Upper lobe of left lung (tissue), 4 donors: ENCODE measurements around the gene XRCC5.

Source experiments
- CTCF ChIP-seq, 6 experiments: fragments of 450-650 bp in 4 of 6; fragments of 200-600 bp in 2 of 6; sonication (generic) in 2 of 6; IDR thresholded peaks; one replicate each; pipeline ENCODE4 v1.5.1; 2016 to 2019; ENCODE audit warnings: antibody characterized with exemption in 6 of 6
- EP300 ChIP-seq, 4 donors: sonication (generic); formaldehyde crosslinking; IDR thresholded peaks; one replicate each; pipeline ENCODE4 v1.5.1; 2017; ENCODE audit warnings: antibody characterized with exemption in 4 of 4, control low read depth in 2 of 4
- POLR2A ChIP-seq, 4 donors: fragments of 450-650 bp; IDR thresholded peaks; one replicate each; pipeline ENCODE4 v1.5.1; 2016 to 2017; ENCODE audit warnings: antibody characterized with exemption in 4 of 4, mild to moderate bottlenecking in 2 of 4
- POLR2AphosphoS5 ChIP-seq, 2 donors: sonication (generic); formaldehyde crosslinking; IDR thresholded peaks; one replicate each; pipeline ENCODE4 v1.5.1; 2017; ENCODE audit warnings: antibody characterized with exemption in 2 of 2

- TF ChIP-seq CTCF (IDR thresholded peaks at IDR 0.05) (no peak), EP300 (IDR thresholded peaks at IDR 0.05) (no peak), POLR2A (IDR thresholded peaks at IDR 0.05) (no peak), POLR2AphosphoS5 (IDR thresholded peaks at IDR 0.05) (no peak)
These were observed 101.8 kb downstream of the XRCC5 start for GRCh38 chr2:216210701-216211540.
